Fibroblast of lung (primary cell): ENCODE results near the gene ADGRA3. TPM values are rescaled to one million over a fixed set of nuclear protein-coding genes. Genes with fewer than 3 reads are reported as not detected.

Experiments used
- DNase-seq, 2 donors: peaks; one replicate each; pipeline versions ENCODE4 v3.0.0 to v3.0.0-alpha.2; 2010; ENCODE audit warnings: low read depth in 2 of 2
- H2AFZ ChIP-seq: 2 replicates; pipeline ENCODE4 v1.5.1; 2012; ENCODE audit warnings: low read length, control low read depth, inconsistent platforms
- H3K27ac ChIP-seq: 2 replicates; pipeline ENCODE4 v1.5.1; 2011; ENCODE audit warnings: low read length, control low read depth; ENCODE audit not compliant: insufficient read depth
- H3K27me3 ChIP-seq: 2 replicates; pipeline ENCODE4 v1.5.1; 2011; ENCODE audit warnings: mild to moderate bottlenecking, low read length; ENCODE audit not compliant: control insufficient read depth, insufficient read depth
- H3K36me3 ChIP-seq: 2 replicates; pipeline ENCODE4 v1.5.1; 2011; ENCODE audit warnings: low read length; ENCODE audit not compliant: control insufficient read depth, insufficient read depth
- H3K4me1 ChIP-seq: 2 replicates; pipeline ENCODE4 v1.5.1; 2011; ENCODE audit warnings: low read length; ENCODE audit not compliant: control insufficient read depth, insufficient read depth; ENCODE audit errors: extremely low read depth
- H3K4me2 ChIP-seq: 2 replicates; pipeline ENCODE4 v1.5.1; 2011; ENCODE audit warnings: low read length, control low read depth; ENCODE audit not compliant: insufficient read depth; ENCODE audit errors: extremely low read depth
- H3K4me3 ChIP-seq, 4 experiments: fragments of 200-600 bp in 1 of 4; sonication (generic) in 1 of 4; replicated peaks in 1 of 4; 2 replicates each; pipeline ENCODE4 v1.5.1; 2011 to 2016; ENCODE audit warnings: low read length in 4 of 4, low read depth in 3 of 4, mild to moderate bottlenecking in 3 of 4, control low read depth in 2 of 4, inconsistent platforms in 1 of 4, mixed read lengths in 1 of 4; ENCODE audit not compliant: insufficient read depth in 1 of 4; ENCODE audit errors: control extremely low read depth in 1 of 4
- H3K79me2 ChIP-seq: 2 replicates; pipeline ENCODE4 v1.5.1; 2012; ENCODE audit warnings: mild to moderate bottlenecking, low read length, inconsistent platforms; ENCODE audit not compliant: control insufficient read depth, insufficient read depth
- H3K9ac ChIP-seq: 2 replicates; pipeline ENCODE4 v1.5.1; 2011; ENCODE audit warnings: mild to moderate bottlenecking, low read length, control low read depth; ENCODE audit not compliant: insufficient read depth
- H3K9me3 ChIP-seq: 2 replicates; pipeline ENCODE4 v1.5.1; 2012; ENCODE audit warnings: low read depth, low read length; ENCODE audit not compliant: control insufficient read depth, insufficient read depth
- H4K20me1 ChIP-seq: 2 replicates; pipeline ENCODE4 v1.5.1; 2011; ENCODE audit warnings: low read length; ENCODE audit not compliant: control insufficient read depth, insufficient read depth; ENCODE audit errors: extremely low read depth
- CTCF ChIP-seq, 2 donors: IDR thresholded peaks in 1 of 2; conservative IDR thresholded peaks in 1 of 2; 1 replicate in 1 of 2; 2 replicates in 1 of 2; pipeline ENCODE4 v1.5.1; 2011 to 2012; ENCODE audit warnings: low read length in 2 of 2, control low read depth in 1 of 2, inconsistent platforms in 1 of 2, low read depth in 1 of 2, mild to moderate bottlenecking in 1 of 2
- EZH2 ChIP-seq: IDR thresholded peaks from 2 replicates; pipeline ENCODE4 v1.5.1; 2012; ENCODE audit warnings: low read length, control low read depth, mild to moderate bottlenecking; ENCODE audit errors: missing control alignments
- polyA plus RNA-seq, 2 donors: library from polyadenylated mRNA; depleted of rRNA in 1 of 2; stranded (reverse) in 1 of 2; unstranded in 1 of 2; fragments of >200 nt; gene quantifications; 2 replicates each; pipeline ENCODE4 v1.2.1, GENCODE V29; 2011 to 2012; ENCODE audit warnings: missing spikeins in 1 of 2
- total RNA-seq: library from RNA; depleted of rRNA; stranded (reverse); fragments of >200 nt; gene quantifications from 2 replicates; pipeline ENCODE4 v1.2.1, GENCODE V29; 2014

The ADGRA3 gene
- total and polyA plus RNA-seq, 2 donors (not counting 1 experiment from before 2014, with no cell fraction given) = 13.0 to 15.2 TPM

- Histone ChIP-seq H3K9ac (no peak overlapping the region), H3K9me3 (no peaks in the 10 kb centered on the region)
Observed at GRCh38 chr4:22458098-22458497, 57.8 kb downstream of the ADGRA3 start.

GRCh38 chr4:22457348-22457747 is 58.5 kb downstream of the ADGRA3 start:
- H2AFZ ChIP-seq = no peak overlapping the region
- no peak for DNase-seq
- no peak overlapping the region for H3K27ac ChIP-seq
- H3K4me1 ChIP-seq = no peaks in the 10 kb centered on the region
- H3K9me3 ChIP-seq = no peaks in the 10 kb centered on the region
- no peak overlapping the region for H3K9ac ChIP-seq
- no peaks in the 10 kb centered on the region for H3K79me2 ChIP-seq
- no peaks in the 10 kb centered on the region for H4K20me1 ChIP-seq
- no peak overlapping the region for H3K4me3 ChIP-seq
- no peak for TF ChIP-seq CTCF (conservative IDR thresholded peaks at IDR 0.05 in 1 of 2, IDR thresholded peaks at IDR 0.05 in 1 of 2; ENCODE audit: low read depth in 1 of 2, low read length in 2 of 2)
- TF ChIP-seq EZH2 = no peak
- no peaks in the 10 kb centered on the region for H3K36me3 ChIP-seq
- H3K4me2 ChIP-seq = no peak overlapping the region
- H3K27me3 ChIP-seq = no peaks in the 10 kb centered on the region

More at GRCh38 chr4:22458098-22458497, 57.8 kb downstream of the ADGRA3 start:
- Histone ChIP-seq H3K36me3 (no peaks in the 10 kb centered on the region), H3K27ac (no peak overlapping the region), H3K4me2 (no peak overlapping the region), H3K27me3 (no peaks in the 10 kb centered on the region), H3K79me2 (no peaks in the 10 kb centered on the region), H2AFZ (no peak overlapping the region), H3K4me3 (no peak overlapping the region), H3K4me1 (no peaks in the 10 kb centered on the region), H4K20me1 (no peaks in the 10 kb centered on the region)
- TF ChIP-seq CTCF (conservative IDR thresholded peaks at IDR 0.05 in 1 of 2, IDR thresholded peaks at IDR 0.05 in 1 of 2; ENCODE audit: low read depth in 1 of 2, low read length in 2 of 2) (no peak), EZH2 (no peak)
- no peak for DNase-seq

DNA sequence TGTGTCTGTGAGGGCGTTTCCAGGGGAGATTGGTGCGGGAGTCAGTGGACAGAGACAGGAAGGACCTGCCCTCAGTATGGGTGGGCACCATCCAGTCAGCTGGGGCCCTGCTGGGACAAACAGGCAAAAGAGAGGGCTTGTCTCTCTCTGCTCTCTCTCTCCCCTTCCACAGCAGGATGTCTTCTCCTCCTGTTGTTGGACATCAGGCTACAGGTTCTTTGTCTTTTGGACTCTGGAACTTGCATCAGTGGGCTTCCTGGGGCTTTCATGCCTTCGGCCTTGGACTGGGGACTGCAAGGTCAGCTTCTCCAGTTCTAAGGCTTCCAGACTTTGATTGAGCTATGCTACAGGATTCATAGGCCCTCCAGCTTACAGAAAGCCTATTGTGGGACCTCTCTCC is 59.6 kb downstream of the ADGRA3 start:
- Histone ChIP-seq H3K4me2 (no peak overlapping the region), H4K20me1 (no peaks in the 10 kb centered on the region), H3K27me3 (no peaks in the 10 kb centered on the region), H3K4me3 (no peak overlapping the region), H2AFZ (no peak overlapping the region), H3K27ac (no peak overlapping the region), H3K79me2 (no peaks in the 10 kb centered on the region), H3K36me3 (no peaks in the 10 kb centered on the region), H3K4me1 (no peaks in the 10 kb centered on the region), H3K9ac (no peak overlapping the region), H3K9me3 (no peaks in the 10 kb centered on the region)
- DNase-seq = no peak
- TF ChIP-seq EZH2 = no peak
- no peak for TF ChIP-seq CTCF (conservative IDR thresholded peaks at IDR 0.05 in 1 of 2, IDR thresholded peaks at IDR 0.05 in 1 of 2; ENCODE audit: low read depth in 1 of 2, low read length in 2 of 2)
